ENCODE results near the gene CHGA. TPM values are rescaled to one million over a fixed set of nuclear protein-coding genes. Genes with fewer than 3 reads are reported as not detected.

Gene CHGA
- total RNA-seq, 1 donor from 2014 or later: not detected

DNA sequence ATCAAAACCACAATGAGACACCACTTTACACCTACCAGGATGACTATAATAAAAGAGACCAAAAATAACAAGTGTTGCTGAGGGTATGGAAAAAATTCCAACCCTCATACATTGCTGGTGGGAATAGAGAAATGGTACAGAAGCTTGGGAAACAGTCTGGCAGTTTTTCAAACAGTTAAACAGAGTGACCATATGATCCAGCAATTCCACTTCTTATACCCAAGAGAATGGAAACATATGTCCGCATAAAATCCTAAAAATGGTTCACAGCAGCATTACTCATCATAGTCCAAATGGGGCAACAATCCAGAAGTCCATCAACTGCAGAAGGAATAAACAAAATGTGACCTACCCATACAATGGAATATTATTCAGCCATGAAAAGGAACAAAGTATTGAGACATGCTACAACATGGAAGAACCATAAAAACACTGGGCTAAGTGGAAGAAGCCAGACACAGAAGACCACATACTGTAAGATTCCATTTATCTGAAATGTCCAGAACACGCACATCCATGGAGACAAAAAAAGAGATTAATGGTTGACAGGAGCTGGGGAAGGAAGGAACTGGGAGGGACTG lies 44.5 kb downstream of the CHGA start:
- Mint-ChIP-seq H3K4me3 (ENCODE audit: low read depth) (no peak overlapping the region), H3K27me3 (ENCODE audit: low read depth) (no peaks in the 10 kb centered on the region), H3K4me1 (ENCODE audit: low read depth) (peaks cover 3% of the 10 kb centered on the region), H3K36me3 (ENCODE audit: low read depth) (peaks cover 3% of the 10 kb centered on the region), H3K9me3 (peaks cover 4% of the 10 kb centered on the region), H3K27ac (no peak overlapping the region)
- intact Hi-C loops (cut with micrococcal nuclease): no loop called here
- no peak for DNase-seq (ENCODE audit: low spot score)

DNA sequence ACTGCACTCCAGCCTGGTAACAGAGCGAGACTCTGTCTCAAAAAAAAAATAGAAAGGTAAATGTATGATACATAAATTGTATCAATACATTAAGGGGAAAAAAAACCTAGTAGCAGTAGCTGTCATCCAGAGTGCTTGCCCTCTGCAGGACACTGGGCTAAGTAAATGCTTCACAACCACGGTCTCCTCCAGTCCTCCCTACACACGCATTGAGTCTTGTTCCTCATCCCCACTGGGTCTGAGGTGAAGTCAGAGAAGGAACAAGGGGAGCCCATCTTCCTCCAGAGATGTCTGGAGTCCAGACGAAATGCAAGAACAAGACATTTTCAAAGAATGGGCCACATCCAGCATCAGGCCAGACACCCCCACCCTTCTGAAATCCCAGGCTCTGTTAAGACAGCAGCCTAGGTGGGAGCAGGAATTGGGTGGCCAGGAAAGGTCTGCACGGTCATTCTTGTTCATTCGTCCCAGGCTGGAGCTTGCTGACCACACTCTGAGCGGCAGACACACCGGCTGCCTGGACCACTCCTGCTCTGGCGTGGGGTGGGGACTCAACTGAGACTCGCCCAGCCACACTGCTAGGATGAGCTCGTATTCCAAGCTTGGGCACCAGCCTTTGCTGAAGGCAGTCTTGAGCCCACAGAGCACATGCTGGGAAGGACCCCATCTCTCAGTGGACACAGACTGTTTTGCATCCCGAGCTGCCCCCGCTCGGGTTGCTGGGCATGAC lies 45.5 kb downstream of the CHGA start:
- intact Hi-C loops (cut with micrococcal nuclease): no loop called here
- peaks cover 8% of the 10 kb centered on the region for H3K36me3 Mint-ChIP-seq (ENCODE audit: low read depth)

DNA sequence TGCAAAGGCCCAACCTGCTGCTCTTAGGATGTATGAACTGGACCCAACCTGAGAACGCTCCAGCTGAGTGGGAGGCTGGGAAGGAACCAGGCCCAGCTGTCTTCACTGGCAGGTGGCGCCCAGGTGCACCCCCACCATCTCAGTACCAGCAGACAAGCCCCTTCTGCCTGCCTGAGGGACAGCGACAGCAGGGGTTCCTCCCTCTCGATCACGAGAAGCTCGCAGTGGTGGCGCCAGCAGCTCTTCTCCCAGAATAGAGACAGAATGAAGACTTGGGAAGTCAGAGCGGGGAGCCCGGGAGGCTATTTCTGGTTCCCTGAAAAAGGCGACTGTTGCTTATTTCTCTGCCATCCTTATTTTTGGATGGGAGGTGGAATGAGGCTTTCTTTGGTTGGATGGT lies 46.5 kb downstream of the CHGA start:
- Mint-ChIP-seq H3K4me3 (ENCODE audit: low read depth) (no peak overlapping the region), H3K27me3 (ENCODE audit: low read depth) (no peaks in the 10 kb centered on the region), H3K9me3 (peaks cover 4% of the 10 kb centered on the region), H3K4me1 (ENCODE audit: low read depth) (peaks cover 3% of the 10 kb centered on the region), H3K36me3 (ENCODE audit: low read depth) (peaks cover 12% of the 10 kb centered on the region), H3K27ac (no peak overlapping the region)
- intact Hi-C loops (cut with micrococcal nuclease): no loop called here
- no peak for DNase-seq (ENCODE audit: low spot score)

More for the DNA sequence above, 45.5 kb downstream of the CHGA start:
- Mint-ChIP-seq H3K27me3 (ENCODE audit: low read depth) (no peaks in the 10 kb centered on the region), H3K9me3 (peaks cover 4% of the 10 kb centered on the region), H3K4me1 (ENCODE audit: low read depth) (peaks cover 3% of the 10 kb centered on the region), H3K27ac (no peak overlapping the region), H3K4me3 (ENCODE audit: low read depth) (no peak overlapping the region)
- no peak for DNase-seq (ENCODE audit: low spot score)

DNA sequence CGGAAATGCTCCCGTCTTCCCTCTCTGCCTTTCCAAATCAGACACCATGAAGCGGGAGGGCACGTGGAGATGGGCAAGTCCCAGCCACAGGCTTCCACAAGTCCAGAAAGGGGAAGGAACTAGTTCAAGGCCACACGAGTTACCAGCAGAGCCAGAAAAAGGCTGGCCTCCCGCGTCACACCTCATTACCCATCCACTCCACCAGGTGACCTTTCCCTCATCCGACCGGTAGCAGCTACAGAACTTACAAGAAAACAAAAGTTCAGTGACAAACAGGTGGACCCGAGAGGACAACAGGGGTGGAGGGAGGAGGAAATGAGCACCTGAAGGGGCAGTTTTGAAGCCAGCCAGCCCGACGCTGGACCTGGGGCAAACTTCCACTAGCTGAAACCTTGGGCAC lies 46.9 kb downstream of the CHGA start:
- intact Hi-C loops (cut with micrococcal nuclease): no loop called here
- Mint-ChIP-seq H3K4me3 (ENCODE audit: low read depth) (no peak overlapping the region), H3K9me3 (peaks cover 4% of the 10 kb centered on the region), H3K27me3 (ENCODE audit: low read depth) (no peaks in the 10 kb centered on the region), H3K4me1 (ENCODE audit: low read depth) (peaks cover 3% of the 10 kb centered on the region), H3K36me3 (ENCODE audit: low read depth) (peaks cover 15% of the 10 kb centered on the region), H3K27ac (no peak overlapping the region)
- no peak for DNase-seq (ENCODE audit: low spot score)

DNA sequence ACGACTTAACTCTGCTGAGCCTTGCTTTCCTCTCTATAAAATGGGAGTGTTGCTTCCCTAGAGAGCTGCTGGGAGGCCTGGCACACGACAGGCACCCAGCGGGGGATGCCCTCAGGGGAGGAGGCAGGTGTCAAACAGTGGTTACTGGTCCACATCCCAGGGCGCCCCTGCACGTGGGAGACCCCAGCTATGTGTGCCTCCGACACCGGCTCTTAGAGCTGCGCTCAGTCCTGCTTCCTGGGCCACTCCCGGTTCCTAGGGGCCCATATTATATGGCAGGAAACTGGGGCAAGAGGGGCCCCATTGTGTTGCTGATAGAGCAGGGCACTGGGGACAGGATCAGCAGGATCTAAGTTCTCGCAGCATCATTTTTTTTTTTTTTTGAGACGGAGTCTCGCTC lies 47.3 kb downstream of the CHGA start:
- intact Hi-C loops (cut with micrococcal nuclease): no loop called here
- H3K4me3 Mint-ChIP-seq (ENCODE audit: low read depth): no peak overlapping the region
- DNase-seq (ENCODE audit: low spot score): no peak
- no peak overlapping the region for H3K27ac Mint-ChIP-seq
- H3K27me3 Mint-ChIP-seq (ENCODE audit: low read depth): no peaks in the 10 kb centered on the region
- H3K4me1 Mint-ChIP-seq (ENCODE audit: low read depth): peaks cover 3% of the 10 kb centered on the region
- peaks cover 17% of the 10 kb centered on the region for H3K36me3 Mint-ChIP-seq (ENCODE audit: low read depth)
- H3K9me3 Mint-ChIP-seq: peaks cover 4% of the 10 kb centered on the region

DNA sequence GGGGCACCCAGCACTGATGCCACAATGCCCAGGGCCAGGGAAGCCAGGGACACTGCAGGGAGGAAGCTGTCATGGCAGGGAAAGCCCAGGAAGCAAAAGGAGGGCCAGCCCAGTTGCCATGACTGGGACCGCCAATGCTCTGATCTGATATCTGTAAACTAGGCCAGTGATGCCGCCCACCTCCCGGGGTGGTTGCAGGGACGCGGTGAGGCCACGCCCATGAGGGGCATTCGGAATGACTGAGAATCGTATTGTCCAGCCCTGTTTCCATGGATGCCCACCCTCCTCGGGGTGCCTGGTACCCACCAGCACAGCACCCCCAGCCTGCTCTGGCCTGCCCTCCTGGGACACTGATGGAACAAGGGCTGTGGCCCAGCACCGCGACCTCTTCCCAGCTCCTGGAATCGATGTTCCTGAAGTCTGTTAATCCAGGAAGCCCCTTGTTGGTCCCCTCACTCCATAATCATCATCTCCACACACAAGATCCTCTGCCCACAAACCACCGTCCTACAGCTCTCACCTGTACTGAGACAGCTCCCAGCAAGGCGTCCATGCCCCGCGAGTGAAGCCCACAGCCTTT lies 48.7 kb downstream of the CHGA start:
- Mint-ChIP-seq H3K4me1 (ENCODE audit: low read depth) (peaks cover 3% of the 10 kb centered on the region), H3K36me3 (ENCODE audit: low read depth) (peaks cover 31% of the 10 kb centered on the region), H3K27me3 (ENCODE audit: low read depth) (no peaks in the 10 kb centered on the region), H3K9me3 (peaks cover 16% of the 10 kb centered on the region), H3K4me3 (ENCODE audit: low read depth) (no peak overlapping the region), H3K27ac (no peak overlapping the region)
- intact Hi-C loops (cut with micrococcal nuclease): no loop called here
- DNase-seq (ENCODE audit: low spot score): no peak

DNA sequence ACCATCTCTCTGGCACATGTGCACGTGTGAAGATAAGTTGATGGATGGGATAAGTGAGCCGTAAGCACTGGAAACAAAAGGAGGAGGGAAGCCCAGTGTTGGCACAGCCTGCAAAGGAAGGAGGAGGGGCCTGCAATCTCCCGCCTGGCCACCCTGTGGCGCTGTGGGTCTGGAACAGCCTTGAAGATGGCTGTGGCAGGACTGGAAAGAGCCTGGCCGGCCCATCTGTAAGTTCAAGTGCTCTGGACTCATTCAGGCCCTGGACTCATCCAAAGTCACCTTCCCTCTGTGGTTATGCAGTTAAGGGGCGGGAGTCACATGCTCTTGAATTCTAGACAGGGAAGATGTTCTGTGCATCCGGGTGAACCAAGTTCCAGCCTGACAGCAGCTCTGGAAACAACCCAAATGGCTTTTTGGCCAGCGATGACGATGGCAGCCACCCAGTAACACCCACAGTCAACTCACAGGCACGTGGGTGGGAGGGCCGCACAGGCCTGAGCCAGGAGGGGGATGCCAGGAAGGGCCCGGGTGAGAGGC lies 50.4 kb downstream of the CHGA start:
- intact Hi-C loops (cut with micrococcal nuclease): no loop called here
- H3K36me3 Mint-ChIP-seq (ENCODE audit: low read depth): peaks cover 45% of the 10 kb centered on the region
- no peak overlapping the region for H3K27ac Mint-ChIP-seq
- DNase-seq (ENCODE audit: low spot score): no peak
- H3K4me1 Mint-ChIP-seq (ENCODE audit: low read depth): peaks cover 3% of the 10 kb centered on the region
- H3K27me3 Mint-ChIP-seq (ENCODE audit: low read depth): no peaks in the 10 kb centered on the region
- no peak overlapping the region for H3K4me3 Mint-ChIP-seq (ENCODE audit: low read depth)
- H3K9me3 Mint-ChIP-seq: peaks cover 28% of the 10 kb centered on the region

DNA sequence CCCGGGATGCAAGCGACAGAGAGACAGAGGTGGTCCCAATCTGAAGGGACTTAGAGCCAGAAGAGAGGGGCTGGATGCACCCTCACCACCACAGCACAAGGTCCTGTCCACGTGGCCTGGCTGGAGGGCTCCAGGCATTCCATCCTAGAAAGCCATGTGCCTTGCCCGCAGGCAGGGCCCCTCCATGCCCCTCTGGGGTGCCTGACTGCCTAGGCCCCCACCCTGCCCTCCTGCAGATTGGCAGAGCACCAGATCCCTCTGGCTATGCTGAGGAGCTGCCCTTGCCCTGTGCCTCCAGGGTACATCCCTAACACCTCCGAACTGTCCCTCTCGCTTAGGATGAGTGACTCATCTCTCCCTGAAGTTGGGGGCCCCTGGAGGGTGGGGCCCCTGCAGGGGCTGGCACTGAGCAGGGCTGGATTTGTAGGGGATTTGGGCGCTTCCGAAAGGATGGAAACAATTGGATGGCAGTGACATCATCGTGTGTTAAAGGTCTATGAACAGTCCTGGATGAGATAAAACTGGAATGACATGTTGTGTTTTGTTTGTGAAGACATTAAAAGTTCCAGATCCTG lies 50.9 kb downstream of the CHGA start:
- no peak overlapping the region for H3K27ac Mint-ChIP-seq
- H3K27me3 Mint-ChIP-seq (ENCODE audit: low read depth): no peaks in the 10 kb centered on the region
- peaks cover 33% of the 10 kb centered on the region for H3K9me3 Mint-ChIP-seq
- intact Hi-C loops (cut with micrococcal nuclease): no loop called here
- H3K36me3 Mint-ChIP-seq (ENCODE audit: low read depth): peaks cover 45% of the 10 kb centered on the region
- no peak for DNase-seq (ENCODE audit: low spot score)
- no peak overlapping the region for H3K4me3 Mint-ChIP-seq (ENCODE audit: low read depth)
- H3K4me1 Mint-ChIP-seq (ENCODE audit: low read depth): peaks cover 3% of the 10 kb centered on the region

DNA sequence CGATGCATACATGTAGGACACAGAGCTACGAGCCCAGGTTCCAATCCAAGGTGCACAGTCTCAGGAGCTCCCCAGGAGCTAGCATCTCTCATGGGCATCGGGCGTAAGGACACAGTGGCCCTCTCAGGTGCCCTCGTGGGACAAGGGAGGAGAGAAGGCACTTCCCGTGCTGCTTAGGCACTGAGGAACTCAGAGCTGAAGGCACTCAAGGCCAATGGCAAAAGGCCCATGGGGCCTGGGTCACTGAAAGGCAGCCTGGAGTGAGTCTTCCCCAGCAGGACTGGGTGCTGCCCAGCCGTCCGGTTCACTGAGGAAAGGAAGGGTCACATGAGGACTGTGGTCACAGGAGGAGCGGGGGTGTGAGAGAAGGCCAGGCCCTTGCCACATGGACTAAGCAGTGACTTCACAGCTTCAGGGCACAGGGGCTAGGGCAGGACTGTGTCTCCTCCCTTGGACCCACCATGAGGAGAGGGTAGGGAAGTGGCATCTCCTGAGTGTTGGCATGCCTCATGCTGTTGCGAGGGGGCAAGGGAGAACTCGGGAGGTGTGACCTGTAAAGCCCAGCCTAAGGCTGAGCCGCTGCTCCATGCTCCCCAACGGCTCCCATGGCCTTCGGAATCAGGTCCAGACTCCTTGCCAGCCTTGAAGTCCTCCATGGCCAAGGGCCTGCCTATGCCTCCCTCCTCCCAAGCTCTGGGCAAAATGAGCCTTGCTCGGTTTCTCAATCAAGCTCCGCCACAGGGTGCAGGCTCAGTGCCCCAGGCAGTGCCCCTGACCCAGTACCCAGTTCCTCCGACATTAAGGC lies 51.8 kb downstream of the CHGA start:
- H3K36me3 Mint-ChIP-seq (ENCODE audit: low read depth): peaks cover 53% of the 10 kb centered on the region
- DNase-seq (ENCODE audit: low spot score): no peak
- no peaks in the 10 kb centered on the region for H3K27me3 Mint-ChIP-seq (ENCODE audit: low read depth)
- no peak overlapping the region for H3K27ac Mint-ChIP-seq
- H3K4me3 Mint-ChIP-seq (ENCODE audit: low read depth): no peak overlapping the region
- peaks cover 42% of the 10 kb centered on the region for H3K9me3 Mint-ChIP-seq
- intact Hi-C loops (cut with micrococcal nuclease): no loop called here
- peaks cover 3% of the 10 kb centered on the region for H3K4me1 Mint-ChIP-seq (ENCODE audit: low read depth)

DNA sequence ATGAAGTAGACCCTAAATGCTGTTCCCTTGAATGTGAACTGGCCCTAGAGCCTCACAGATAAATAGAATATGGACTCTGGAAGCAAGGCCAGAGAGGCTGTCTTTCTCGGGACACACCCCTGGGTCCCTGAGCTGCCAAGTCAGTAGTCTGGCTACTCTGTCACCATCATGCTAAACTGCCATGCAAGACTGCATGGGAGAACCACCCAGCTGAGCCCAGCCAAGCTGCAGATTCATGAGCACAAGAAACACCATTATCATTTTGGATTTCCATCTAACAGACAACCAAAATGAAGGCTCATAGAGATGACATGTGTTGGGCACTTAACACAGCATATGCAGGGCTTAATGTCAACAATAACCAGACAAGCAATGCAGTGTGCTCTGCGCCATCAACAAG lies 53.3 kb downstream of the CHGA start:
- peaks cover 68% of the 10 kb centered on the region for H3K36me3 Mint-ChIP-seq (ENCODE audit: low read depth)

DNA sequence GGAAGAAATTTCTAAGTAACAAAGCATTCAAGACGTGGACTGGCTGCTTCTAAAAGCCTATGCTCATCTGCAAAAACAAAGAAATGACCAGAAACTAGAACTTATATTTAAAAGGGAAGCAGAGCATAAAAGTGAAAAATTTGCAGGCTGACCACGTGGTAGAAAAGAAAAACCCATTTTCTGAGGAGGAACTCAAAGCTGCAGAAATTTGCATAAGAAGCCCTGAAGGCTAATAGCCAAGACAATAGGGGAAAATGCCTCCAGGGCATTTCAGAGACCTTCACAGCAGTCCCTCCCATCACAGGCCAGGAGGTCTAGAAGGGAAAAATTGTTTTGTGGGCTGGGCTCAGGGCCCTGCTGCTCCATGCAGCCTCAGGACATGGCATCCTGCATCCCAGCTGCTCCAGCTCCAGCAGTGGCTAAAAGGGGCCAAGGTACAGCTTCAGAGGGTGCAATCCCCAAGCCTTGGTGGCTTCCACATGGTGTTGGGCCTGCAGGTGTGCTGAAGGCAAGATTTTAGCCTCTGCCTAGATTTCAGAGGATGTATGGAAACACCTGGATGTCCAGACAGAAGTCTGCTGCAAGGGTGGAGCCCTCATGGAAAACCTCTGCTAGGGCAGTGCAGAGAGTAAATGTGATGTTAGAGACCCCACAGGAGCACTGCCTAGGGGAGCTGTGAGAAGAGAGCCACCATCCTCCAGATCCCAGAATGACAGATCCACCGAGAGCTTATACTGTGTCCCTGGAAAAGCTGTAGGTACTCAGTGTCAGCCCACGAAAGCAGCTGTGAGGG lies 55.5 kb downstream of the CHGA start:
- no peak for DNase-seq (ENCODE audit: low spot score)
- Mint-ChIP-seq H3K4me1 (ENCODE audit: low read depth) (no peaks in the 10 kb centered on the region), H3K4me3 (ENCODE audit: low read depth) (no peak overlapping the region), H3K36me3 (ENCODE audit: low read depth) (peaks cover 80% of the 10 kb centered on the region), H3K9me3 (peaks cover 54% of the 10 kb centered on the region), H3K27me3 (ENCODE audit: low read depth) (no peaks in the 10 kb centered on the region), H3K27ac (no peak overlapping the region)
- intact Hi-C loops (cut with micrococcal nuclease): no loop called here

More for the DNA sequence above, 53.3 kb downstream of the CHGA start:
- Mint-ChIP-seq H3K27ac (no peak overlapping the region), H3K4me1 (ENCODE audit: low read depth) (peaks cover 2% of the 10 kb centered on the region), H3K4me3 (ENCODE audit: low read depth) (no peak overlapping the region), H3K27me3 (ENCODE audit: low read depth) (no peaks in the 10 kb centered on the region), H3K9me3 (peaks cover 49% of the 10 kb centered on the region)
- intact Hi-C loops (cut with micrococcal nuclease): no loop called here
- DNase-seq (ENCODE audit: low spot score): no peak

DNA sequence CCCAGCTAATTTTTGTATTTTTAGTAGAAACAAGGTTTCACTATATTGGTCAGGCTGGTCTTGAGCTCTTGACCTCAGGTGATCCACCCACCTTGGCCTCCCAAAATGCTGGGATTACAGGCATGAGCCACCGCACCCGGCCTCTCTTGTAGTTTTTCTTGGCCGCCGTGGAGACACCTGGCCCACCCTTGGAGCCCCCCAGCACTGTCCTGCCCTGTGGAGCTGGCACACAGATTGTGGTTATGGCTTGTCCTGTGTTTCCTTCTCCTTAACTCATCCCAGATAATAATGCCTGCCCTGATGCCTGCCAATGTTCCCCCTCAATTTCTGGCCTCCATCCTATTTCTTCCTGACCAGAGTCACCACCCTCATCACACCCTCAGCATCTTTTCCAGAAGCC lies 57.9 kb downstream of the CHGA start:
- intact Hi-C loops (cut with micrococcal nuclease): no loop called here
- H3K27me3 Mint-ChIP-seq (ENCODE audit: low read depth): no peaks in the 10 kb centered on the region
- H3K4me3 Mint-ChIP-seq (ENCODE audit: low read depth): no peak overlapping the region
- no peaks in the 10 kb centered on the region for H3K4me1 Mint-ChIP-seq (ENCODE audit: low read depth)
- no peak overlapping the region for H3K27ac Mint-ChIP-seq
- peaks cover 69% of the 10 kb centered on the region for H3K36me3 Mint-ChIP-seq (ENCODE audit: low read depth)
- no peak for DNase-seq (ENCODE audit: low spot score)
- H3K9me3 Mint-ChIP-seq: peaks cover 50% of the 10 kb centered on the region
